Activated CD8-positive, alpha-beta T cell treated with anti-CD3 and anti-CD28 coated beads, Interleukin-2, amount 10 ng/mL, durations not matched to agents 7 days and 5 days (primary cell): ENCODE data around the gene SLC9A9. TPM values are rescaled to one million over a fixed set of nuclear protein-coding genes. Genes with fewer than 3 reads are reported as not detected.
A peak's percentile ranks its signal among the peaks of the same experiment; 100 is the strongest.

Experiments
- ATAC-seq: fragments of 150-1000 bp; cut with Tn5 transposase; one replicate; pipeline ENCODE4 v1.10.0; 2021; ENCODE audit warnings: moderate library complexity
- CTCF ChIA-PET: fragments of 350-600 bp; sonication (Branson Sonifier 250); formaldehyde crosslinking; loops from one replicate; lab custom pipeline; 2021; ENCODE audit warnings: antibody characterized with exemption; lab: Charles Lee
- POLR2A ChIA-PET: fragments of 350-600 bp; sonication (Branson Sonifier 250); formaldehyde crosslinking; loops from one replicate; lab custom pipeline; 2021; ENCODE audit warnings: antibody characterized with exemption; lab: Charles Lee
- DNase-seq: peaks from one replicate; pipeline ENCODE4 v3.0.0-alpha.2; 2020
- H3K27ac Mint-ChIP-seq: one replicate; pipeline ENCODE4 v1.8.0; 2021; ENCODE audit warnings: mild to moderate bottlenecking, mixed read lengths
- H3K27me3 Mint-ChIP-seq: one replicate; pipeline ENCODE4 v1.8.0; 2021; ENCODE audit warnings: low read depth, mixed read lengths
- H3K36me3 Mint-ChIP-seq: one replicate; pipeline ENCODE4 v1.8.0; 2021; ENCODE audit warnings: low read depth, mixed read lengths
- H3K4me1 Mint-ChIP-seq: one replicate; pipeline ENCODE4 v1.8.0; 2021; ENCODE audit warnings: low read depth, mixed read lengths
- H3K4me3 Mint-ChIP-seq: one replicate; pipeline ENCODE4 v1.8.0; 2021; ENCODE audit warnings: mild to moderate bottlenecking, mixed read lengths
- H3K9me3 Mint-ChIP-seq: one replicate; pipeline ENCODE4 v1.8.0; 2022; ENCODE audit warnings: mixed read lengths; ENCODE audit not compliant: insufficient read depth
- total RNA-seq, 2 experiments: library from RNA; stranded (reverse); gene quantifications; one replicate each; pipeline ENCODE4 v1.2.3, GENCODE V29; 2021

Gene SLC9A9
- 1 to 10 TPM; 6.6 to 7.4 TPM for total RNA-seq

GRCh38 chr3:143847787-143848631 lies at the start of gene SLC9A9:
Gene SLC9A9 (minus strand): TSS chr3:143848468. CDS start chr3:143848322, 146 bp downstream.
- POLR2A ChIA-PET: interaction anchor here (0.9 to 1.4 kb wide), 3 partner anchors 9 to 124 kb away, joined by 3 to 6 read pairs (median 3); partner anchors contain the start of gene DIPK2A
- H3K27me3 Mint-ChIP-seq: no peaks in the 10 kb centered on the region
- H3K4me1 Mint-ChIP-seq: peaks cover 32% of the 10 kb centered on the region
- ATAC-seq (peak; percentile 94), DNase-seq (peak; percentile 48)
- no peaks in the 10 kb centered on the region for H3K36me3 Mint-ChIP-seq
- H3K27ac Mint-ChIP-seq: peak within 1 kb of the TSS; percentile 93
- H3K4me3 Mint-ChIP-seq: peak within 1 kb of the TSS; percentile 88
- CTCF ChIA-PET: interaction anchor here (1.6 to 3.3 kb wide), 3 partner anchors 37 to 127 kb away, joined by 4 to 13 read pairs (median 5); partner anchors contain the start of gene DIPK2A
- H3K9me3 Mint-ChIP-seq: no peaks in the 10 kb centered on the region

GRCh38 chr3:143897576-143898295 lies 49.5 kb upstream of the SLC9A9 start:
- peaks cover 7% of the 10 kb centered on the region for H3K27me3 Mint-ChIP-seq
- no peaks in the 10 kb centered on the region for H3K4me1 Mint-ChIP-seq
- no peak overlapping the region for H3K4me3 Mint-ChIP-seq
- DNase-seq (no peak), ATAC-seq (no peak)
- CTCF ChIA-PET: no interaction called here
- no peak overlapping the region for H3K27ac Mint-ChIP-seq
- no peaks in the 10 kb centered on the region for H3K36me3 Mint-ChIP-seq
- POLR2A ChIA-PET: no interaction called here
- no peaks in the 10 kb centered on the region for H3K9me3 Mint-ChIP-seq

GRCh38 chr3:143896486-143896885 lies 48.2 kb upstream of the SLC9A9 start:
- CTCF ChIA-PET: interaction anchor here (0.8 to 1.7 kb wide), 5 partner anchors 11 to 121 kb away, joined by 3 to 5 read pairs (median 4); partner anchors contain the start of gene DIPK2A
- no peak for ATAC-seq
- Mint-ChIP-seq H3K4me3 (no peak overlapping the region), H3K27me3 (peaks cover 12% of the 10 kb centered on the region), H3K27ac (no peak overlapping the region), H3K36me3 (no peaks in the 10 kb centered on the region), H3K9me3 (no peaks in the 10 kb centered on the region), H3K4me1 (no peaks in the 10 kb centered on the region)
- POLR2A ChIA-PET: no interaction called here
- DNase-seq: no peak

- H3K27ac Mint-ChIP-seq: no peak overlapping the region
- ChIA-PET POLR2A (no interaction called here), CTCF (interaction anchor here (0.8 to 1.7 kb wide), 5 partner anchors 10 to 120 kb away, joined by 3 to 5 read pairs (median 4); partner anchors contain the start of gene DIPK2A)
- H3K36me3 Mint-ChIP-seq: no peaks in the 10 kb centered on the region
- ATAC-seq (no peak), DNase-seq (no peak)
- peaks cover 9% of the 10 kb centered on the region for H3K27me3 Mint-ChIP-seq
- no peak overlapping the region for H3K4me3 Mint-ChIP-seq
- no peaks in the 10 kb centered on the region for H3K4me1 Mint-ChIP-seq
- H3K9me3 Mint-ChIP-seq: no peaks in the 10 kb centered on the region
Observed at GRCh38 chr3:143895805-143896204, 47.5 kb upstream of the SLC9A9 start.

- no peaks in the 10 kb centered on the region for H3K4me1 Mint-ChIP-seq
- no peak for ATAC-seq
- H3K36me3 Mint-ChIP-seq: no peaks in the 10 kb centered on the region
- peaks cover 15% of the 10 kb centered on the region for H3K27me3 Mint-ChIP-seq
- no peak overlapping the region for H3K27ac Mint-ChIP-seq
- POLR2A ChIA-PET: no interaction called here
- DNase-seq: no peak
- H3K4me3 Mint-ChIP-seq: no peak overlapping the region
- CTCF ChIA-PET: interaction anchor here (0.6 kb wide), 1 partner anchor 743 kb away, joined by 3 read pairs; no protein-coding TSS in a partner anchor
- H3K9me3 Mint-ChIP-seq: no peaks in the 10 kb centered on the region
Observed at GRCh38 chr3:143888846-143889245, 40.6 kb upstream of the SLC9A9 start.

GRCh38 chr3:143888166-143888565 lies 39.9 kb upstream of the SLC9A9 start:
- CTCF ChIA-PET: no interaction called here

GRCh38 chr3:143885780-143886427 lies 37.6 kb upstream of the SLC9A9 start:
- H3K36me3 Mint-ChIP-seq: no peaks in the 10 kb centered on the region
- ChIA-PET CTCF (interaction anchor here (0.8 to 1.9 kb wide), 13 partner anchors 8 to 113 kb away, joined by 3 to 12 read pairs (median 5); partner anchors contain the start of genes DIPK2A and SLC9A9), POLR2A (no interaction called here)
- no peaks in the 10 kb centered on the region for H3K9me3 Mint-ChIP-seq
- H3K27ac Mint-ChIP-seq: no peak overlapping the region
- H3K4me3 Mint-ChIP-seq: no peak overlapping the region
- DNase-seq: peak; percentile 57
- ATAC-seq: peak; percentile 75
- peaks cover 13% of the 10 kb centered on the region for H3K27me3 Mint-ChIP-seq
- no peaks in the 10 kb centered on the region for H3K4me1 Mint-ChIP-seq

More at GRCh38 chr3:143888166-143888565, 39.9 kb upstream of the SLC9A9 start:
- H3K4me1 Mint-ChIP-seq: no peaks in the 10 kb centered on the region
- POLR2A ChIA-PET: no interaction called here
- H3K36me3 Mint-ChIP-seq: no peaks in the 10 kb centered on the region
- DNase-seq (no peak), ATAC-seq (no peak)
- H3K4me3 Mint-ChIP-seq: no peak overlapping the region
- peaks cover 15% of the 10 kb centered on the region for H3K27me3 Mint-ChIP-seq
- H3K27ac Mint-ChIP-seq: no peak overlapping the region
- H3K9me3 Mint-ChIP-seq: no peaks in the 10 kb centered on the region

- CTCF ChIA-PET: interaction anchor here (0.7 to 1.9 kb wide), 14 partner anchors 9 to 112 kb away, joined by 3 to 12 read pairs (median 4); partner anchors contain the start of genes DIPK2A and SLC9A9
- Mint-ChIP-seq H3K27me3 (peaks cover 13% of the 10 kb centered on the region), H3K4me3 (no peak overlapping the region), H3K36me3 (no peaks in the 10 kb centered on the region), H3K27ac (no peak overlapping the region), H3K9me3 (no peaks in the 10 kb centered on the region), H3K4me1 (no peaks in the 10 kb centered on the region)
- DNase-seq (no peak), ATAC-seq (no peak)
- POLR2A ChIA-PET: no interaction called here
Observed at GRCh38 chr3:143884861-143885260, 36.6 kb upstream of the SLC9A9 start.

GRCh38 chr3:143883151-143883550 lies 34.9 kb upstream of the SLC9A9 start:
- no peaks in the 10 kb centered on the region for H3K9me3 Mint-ChIP-seq
- ChIA-PET CTCF (interaction anchor here (1.6 kb wide), 1 partner anchor 107 kb away, joined by 3 read pairs; no protein-coding TSS in a partner anchor), POLR2A (no interaction called here)
- no peaks in the 10 kb centered on the region for H3K36me3 Mint-ChIP-seq
- ATAC-seq (no peak), DNase-seq (no peak)
- peaks cover 8% of the 10 kb centered on the region for H3K27me3 Mint-ChIP-seq
- no peaks in the 10 kb centered on the region for H3K4me1 Mint-ChIP-seq
- no peak overlapping the region for H3K4me3 Mint-ChIP-seq
- H3K27ac Mint-ChIP-seq: no peak overlapping the region

- no peak overlapping the region for H3K27ac Mint-ChIP-seq
- no peaks in the 10 kb centered on the region for H3K4me1 Mint-ChIP-seq
- no peak for DNase-seq
- peaks cover 7% of the 10 kb centered on the region for H3K27me3 Mint-ChIP-seq
- H3K9me3 Mint-ChIP-seq: no peaks in the 10 kb centered on the region
- H3K36me3 Mint-ChIP-seq: no peaks in the 10 kb centered on the region
- POLR2A ChIA-PET: no interaction called here
- CTCF ChIA-PET: no interaction called here
- no peak for ATAC-seq
- H3K4me3 Mint-ChIP-seq: no peak overlapping the region
Observed at GRCh38 chr3:143881095-143881494, 32.8 kb upstream of the SLC9A9 start.

- Mint-ChIP-seq H3K27me3 (no peaks in the 10 kb centered on the region), H3K4me1 (peaks cover 2% of the 10 kb centered on the region), H3K9me3 (no peaks in the 10 kb centered on the region), H3K27ac (no peak overlapping the region), H3K4me3 (no peak overlapping the region), H3K36me3 (no peaks in the 10 kb centered on the region)
- POLR2A ChIA-PET: no interaction called here
- no peak for ATAC-seq
- CTCF ChIA-PET: interaction anchor here (1.7 kb wide), 1 partner anchor 9 kb away, joined by 6 read pairs; no protein-coding TSS in a partner anchor
- no peak for DNase-seq
Observed at GRCh38 chr3:143875546-143875945, 27.3 kb upstream of the SLC9A9 start.
